Mammary microvascular endothelial cell (primary cell): Measurements from ENCODE around the gene FNDC7. TPM values are rescaled to one million over a fixed set of nuclear protein-coding genes. Genes with fewer than 3 reads are reported as not detected.

Experiments used
- total RNA-seq: library from RNA; depleted of rRNA; stranded (reverse); fragments of >200 nt; gene quantifications from 2 replicates; pipeline ENCODE4 v1.2.3, GENCODE V29; 2015

The FNDC7 gene
- total RNA-seq, result not detected in 2 replicates

GRCh38 chr1:108712606-108713150, at the start of gene FNDC7:
Gene FNDC7 (plus strand): TSS chr1:108712908. CDS start chr1:108712934, 26 bp downstream.

GRCh38 chr1:108691942-108692723, 20.6 kb upstream of the FNDC7 start, which contains the start of gene PRPF38B:
Gene PRPF38B (plus strand): TSS chr1:108692310. CDS start chr1:108692592, 282 bp downstream.

GRCh38 chr1:108746382-108747170, 33.9 kb downstream of the FNDC7 start, which contains the start of gene STXBP3:
Gene STXBP3 (plus strand): TSS chr1:108746674. CDS start chr1:108746738, 64 bp downstream.

Other genes with a start within 250 kb of the FNDC7 start
- gene EEIG2, start 152.8 kb upstream of the FNDC7 start, total RNA-seq, result 1.2 TPM in 2 replicates
- 2.5 and 3.6 TPM in 2 replicates for gene HENMT1, start 51.8 kb upstream of the FNDC7 start, total RNA-seq
- 8.2 and 9.1 TPM in 2 replicates for gene PRPF38B, start 20.6 kb upstream of the FNDC7 start, total RNA-seq
- gene STXBP3, start 33.8 kb downstream of the FNDC7 start, total RNA-seq, result 31.8 and 33.4 TPM in 2 replicates
- not detected in 2 replicates for gene AKNAD1, start 144.2 kb downstream of the FNDC7 start, total RNA-seq
- 19.5 and 23.0 TPM in 2 replicates for gene GPSM2, start 164.1 kb downstream of the FNDC7 start, total RNA-seq